ENCODE data around the gene ELL2. TPM values are rescaled to one million over a fixed set of nuclear protein-coding genes. Genes with fewer than 3 reads are reported as not detected.

ELL2 gene
- total and polyA plus RNA-seq, 11 donors, result 6.7 to 74.5 (median 31.1) TPM

GRCh38 chr5:96006291-96006690, 44.6 kb upstream of the ELL2 start:
- Histone ChIP-seq H3K4me1 (no peaks in the 10 kb centered on the region), H3K27me3 (no peaks in the 10 kb centered on the region), H3K36me3 (no peaks in the 10 kb centered on the region), H3K4me3 (no peak overlapping the region), H3K9me3 (peaks cover 0 to 4% (median 0%) of the 10 kb centered on the region in 12 donors), H3K27ac (no peak overlapping the region)
- intact Hi-C loops (cut with DNase I), result no loop called here
- DNase-seq (no peak), ATAC-seq (no peak)
- WGBS, 4 donors, result 94 to 97% (median 96%) methylated on average over 3 of the region's 3 CpGs
- TF ChIP-seq CTCF (IDR thresholded peaks at IDR 0.05) (no peak), POLR2A (IDR thresholded peaks at IDR 0.05) (no peak)

- Histone ChIP-seq H3K27ac (no peak overlapping the region), H3K27me3 (no peaks in the 10 kb centered on the region), H3K36me3 (no peaks in the 10 kb centered on the region), H3K4me3 (no peak overlapping the region), H3K9me3 (peaks cover 0 to 4% (median 0%) of the 10 kb centered on the region in 12 donors), H3K4me1 (no peaks in the 10 kb centered on the region)
- no peak for ATAC-seq
- 79 to 92% (median 84%) methylated on average over 1 of the region's 1 CpG for WGBS, 4 donors
- intact Hi-C loops (cut with DNase I), result no loop called here
- DNase-seq, result no peak
- TF ChIP-seq POLR2A (IDR thresholded peaks at IDR 0.05) (no peak), CTCF (IDR thresholded peaks at IDR 0.05) (no peak)
Observed at GRCh38 chr5:96004754-96005153, 43.1 kb upstream of the ELL2 start.

- no peak for TF ChIP-seq POLR2A (IDR thresholded peaks at IDR 0.05)
- no peak for TF ChIP-seq CTCF (IDR thresholded peaks at IDR 0.05)
Observed at GRCh38 chr5:96004087-96004486, 42.4 kb upstream of the ELL2 start.

GRCh38 chr5:96001262-96001661, 39.6 kb upstream of the ELL2 start:
- ATAC-seq (no peak), DNase-seq (no peak)
- H3K27me3 ChIP-seq, result no peaks in the 10 kb centered on the region
- H3K4me3 ChIP-seq, result no peak overlapping the region
- H3K9me3 ChIP-seq, result no peaks in the 10 kb centered on the region
- no peak overlapping the region for H3K27ac ChIP-seq
- TF ChIP-seq CTCF (IDR thresholded peaks at IDR 0.05) (no peak), POLR2A (IDR thresholded peaks at IDR 0.05) (no peak)
- intact Hi-C loops (cut with DNase I), result no loop called here
- H3K36me3 ChIP-seq, result no peaks in the 10 kb centered on the region
- no peaks in the 10 kb centered on the region for H3K4me1 ChIP-seq

More at GRCh38 chr5:96004087-96004486, 42.4 kb upstream of the ELL2 start:
- peaks cover 0 to 3% (median 0%) of the 10 kb centered on the region in 12 donors for H3K9me3 ChIP-seq
- DNase-seq, result no peak
- intact Hi-C loops (cut with DNase I), result no loop called here
- H3K4me3 ChIP-seq, result no peak overlapping the region
- no peak overlapping the region for H3K27ac ChIP-seq
- no peak for ATAC-seq
- no peaks in the 10 kb centered on the region for H3K27me3 ChIP-seq
- H3K4me1 ChIP-seq, result no peaks in the 10 kb centered on the region
- no peaks in the 10 kb centered on the region for H3K36me3 ChIP-seq

Data from heart left ventricle (tissue), 16 donors.